BJ (cell line): ENCODE results near the gene CACNA2D3. TPM values are rescaled to one million over a fixed set of nuclear protein-coding genes. Genes with fewer than 3 reads are reported as not detected.

Experiments
- CTCF ChIA-PET: fragments of 350-600 bp; formaldehyde crosslinking; extraction: SDS; loops from one replicate; lab custom pipeline; 2021; ENCODE audit warnings: antibody characterized with exemption, inconsistent platforms; lab: Yijun Ruan, JAX
- POLR2A ChIA-PET: fragments of 300-600 bp; sonication (Branson Sonifier 250); formaldehyde crosslinking; extraction: SDS; loops from one replicate; lab custom pipeline; 2021; ENCODE audit warnings: antibody characterized with exemption; lab: Charles Lee
- DNase-seq: peaks from one replicate; pipeline ENCODE4 v3.0.0-alpha.2; 2011; ENCODE audit warnings: low read depth
- H3K27me3 ChIP-seq: 2 replicates; pipeline ENCODE4 v1.6.0; 2011; ENCODE audit warnings: low read length; ENCODE audit not compliant: control insufficient read depth, insufficient read depth
- H3K36me3 ChIP-seq: 2 replicates; pipeline ENCODE4 v1.5.1; 2011; ENCODE audit warnings: low read length; ENCODE audit not compliant: control insufficient read depth, insufficient read depth
- H3K4me3 ChIP-seq: 2 replicates; pipeline ENCODE4 v1.5.1; 2011; ENCODE audit warnings: low read depth, mild to moderate bottlenecking, control low read depth, low read length
- polyA plus RNA-seq: library from polyadenylated mRNA; depleted of rRNA; stranded (reverse); fragments of >200 nt; gene quantifications from 2 replicates; pipeline ENCODE4 v1.2.3, GENCODE V29; 2011
- TF ChIP-seq, protein P1 (sequence below): IDR thresholded peaks from 2 replicates; pipeline ENCODE4 v1.5.1; 2011; ENCODE audit warnings: low read depth, mild to moderate bottlenecking, control low read depth, inconsistent platforms, low read length, moderate library complexity; ENCODE audit not compliant: insufficient read depth

The CACNA2D3 gene
- polyA plus RNA-seq, 1 experiment, result 0.56 TPM

DNA sequence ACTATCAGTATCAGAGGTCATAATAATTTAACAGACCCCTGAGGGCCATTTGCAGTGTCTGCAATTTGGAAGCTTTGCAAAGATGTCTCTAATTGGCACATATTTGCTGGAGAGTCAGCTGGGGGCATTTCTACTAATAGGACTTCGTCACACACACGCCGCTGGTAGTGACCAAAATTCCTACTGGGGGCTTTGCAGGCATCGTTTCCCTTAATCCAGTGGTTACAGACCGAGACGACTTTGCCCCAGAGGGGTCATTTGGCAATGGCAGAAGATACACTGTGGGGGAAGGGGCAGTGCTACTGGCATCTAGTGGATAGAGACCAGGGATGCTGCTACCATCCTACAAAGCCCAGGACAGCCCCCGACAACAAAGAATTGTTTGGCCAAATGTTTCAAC lies 956.5 kb downstream of the CACNA2D3 start:
- TF ChIP-seq, protein P1, sequence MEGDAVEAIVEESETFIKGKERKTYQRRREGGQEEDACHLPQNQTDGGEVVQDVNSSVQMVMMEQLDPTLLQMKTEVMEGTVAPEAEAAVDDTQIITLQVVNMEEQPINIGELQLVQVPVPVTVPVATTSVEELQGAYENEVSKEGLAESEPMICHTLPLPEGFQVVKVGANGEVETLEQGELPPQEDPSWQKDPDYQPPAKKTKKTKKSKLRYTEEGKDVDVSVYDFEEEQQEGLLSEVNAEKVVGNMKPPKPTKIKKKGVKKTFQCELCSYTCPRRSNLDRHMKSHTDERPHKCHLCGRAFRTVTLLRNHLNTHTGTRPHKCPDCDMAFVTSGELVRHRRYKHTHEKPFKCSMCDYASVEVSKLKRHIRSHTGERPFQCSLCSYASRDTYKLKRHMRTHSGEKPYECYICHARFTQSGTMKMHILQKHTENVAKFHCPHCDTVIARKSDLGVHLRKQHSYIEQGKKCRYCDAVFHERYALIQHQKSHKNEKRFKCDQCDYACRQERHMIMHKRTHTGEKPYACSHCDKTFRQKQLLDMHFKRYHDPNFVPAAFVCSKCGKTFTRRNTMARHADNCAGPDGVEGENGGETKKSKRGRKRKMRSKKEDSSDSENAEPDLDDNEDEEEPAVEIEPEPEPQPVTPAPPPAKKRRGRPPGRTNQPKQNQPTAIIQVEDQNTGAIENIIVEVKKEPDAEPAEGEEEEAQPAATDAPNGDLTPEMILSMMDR, result no peak
- no peaks in the 10 kb centered on the region for H3K36me3 ChIP-seq
- H3K4me3 ChIP-seq, result no peak overlapping the region
- ChIA-PET CTCF (no interaction called here), POLR2A (no interaction called here)
- no peak for DNase-seq
- no peaks in the 10 kb centered on the region for H3K27me3 ChIP-seq

- CTCF ChIA-PET, result interaction anchor here (0.9 kb wide), 1 partner anchor 42 kb away, joined by 3 read pairs; no protein-coding TSS in a partner anchor
- TF ChIP-seq, protein P1, result no peak
- POLR2A ChIA-PET, result no interaction called here
- Histone ChIP-seq H3K4me3 (no peak overlapping the region), H3K27me3 (peaks cover 4% of the 10 kb centered on the region), H3K36me3 (no peaks in the 10 kb centered on the region)
- DNase-seq, result no peak
Measured at GRCh38 chr3:55085231-55085630, 962.9 kb downstream of the CACNA2D3 start.

DNA sequence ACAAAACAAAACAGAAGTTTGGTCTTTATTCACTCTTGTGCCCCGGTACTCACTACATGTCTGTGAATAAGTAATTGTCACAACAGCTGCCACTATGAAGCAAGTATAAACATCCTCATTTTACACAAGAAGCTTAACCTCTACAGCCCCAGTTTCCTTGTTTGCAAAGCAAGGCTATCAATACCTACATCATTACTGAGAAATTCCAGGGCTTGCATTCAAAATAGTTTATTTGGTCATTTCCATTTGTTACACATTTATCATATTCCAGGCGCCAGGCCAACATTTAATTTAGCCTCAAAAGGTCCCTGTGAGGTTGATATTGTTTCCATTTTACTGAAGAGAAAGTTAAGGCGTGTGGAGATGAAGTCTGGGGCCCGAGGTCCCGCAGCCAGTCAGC lies 966.9 kb downstream of the CACNA2D3 start:
- DNase-seq, result no peak
- no peak overlapping the region for H3K4me3 ChIP-seq
- peaks cover 4% of the 10 kb centered on the region for H3K27me3 ChIP-seq
- CTCF ChIA-PET, result no interaction called here
- POLR2A ChIA-PET, result no interaction called here
- TF ChIP-seq, protein P1, result no peak
- no peaks in the 10 kb centered on the region for H3K36me3 ChIP-seq

- POLR2A ChIA-PET, result no interaction called here
- DNase-seq, result no peak
- Histone ChIP-seq H3K36me3 (no peaks in the 10 kb centered on the region), H3K27me3 (peaks cover 4% of the 10 kb centered on the region), H3K4me3 (no peak overlapping the region)
- CTCF ChIA-PET, result no interaction called here
- TF ChIP-seq, protein P1, result no peak
Measured at GRCh38 chr3:55090291-55090690, 967.9 kb downstream of the CACNA2D3 start.

DNA sequence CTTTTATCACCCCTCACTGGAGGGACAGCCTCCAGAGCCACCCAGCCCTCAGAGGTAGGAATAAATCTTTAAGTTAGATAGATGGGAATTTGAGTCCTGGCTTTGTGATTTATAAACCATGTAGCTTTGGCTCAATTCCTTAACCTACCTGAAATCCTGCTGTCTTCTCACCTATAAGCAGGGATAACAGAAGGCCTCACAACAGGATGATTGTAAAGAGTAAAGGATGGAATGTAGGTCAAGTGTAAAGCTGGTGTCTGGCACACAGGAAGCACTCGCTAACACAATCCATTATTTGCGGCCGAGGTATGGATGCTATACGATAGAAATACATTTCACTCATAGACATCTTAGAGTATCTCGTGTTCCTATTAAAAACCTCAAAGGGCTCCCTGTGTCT lies 968.4 kb downstream of the CACNA2D3 start:
- TF ChIP-seq, protein P1, result no peak
- no peaks in the 10 kb centered on the region for H3K36me3 ChIP-seq
- H3K4me3 ChIP-seq, result no peak overlapping the region
- POLR2A ChIA-PET, result no interaction called here
- CTCF ChIA-PET, result no interaction called here
- H3K27me3 ChIP-seq, result peaks cover 2% of the 10 kb centered on the region
- no peak for DNase-seq
